Activated naive CD8-positive, alpha-beta T cell (primary cell): ENCODE results near the gene MFRP.

Experiments
- H3K27ac Mint-ChIP-seq: one replicate; pipeline ENCODE4 v1.8.0; 2021; ENCODE audit warnings: mixed read lengths
- H3K27me3 Mint-ChIP-seq: one replicate; pipeline ENCODE4 v1.8.0; 2021; ENCODE audit warnings: mixed read lengths
- H3K36me3 Mint-ChIP-seq: one replicate; pipeline ENCODE4 v1.8.0; 2021; ENCODE audit warnings: mixed read lengths
- H3K4me1 Mint-ChIP-seq: one replicate; pipeline ENCODE4 v1.8.0; 2021; ENCODE audit warnings: low read depth, mixed read lengths
- H3K4me3 Mint-ChIP-seq: one replicate; pipeline ENCODE4 v1.8.0; 2021; ENCODE audit warnings: mild to moderate bottlenecking, mixed read lengths
- H3K9me3 Mint-ChIP-seq: one replicate; pipeline ENCODE4 v1.8.0; 2021; ENCODE audit warnings: low read depth, mixed read lengths

The MFRP gene

DNA sequence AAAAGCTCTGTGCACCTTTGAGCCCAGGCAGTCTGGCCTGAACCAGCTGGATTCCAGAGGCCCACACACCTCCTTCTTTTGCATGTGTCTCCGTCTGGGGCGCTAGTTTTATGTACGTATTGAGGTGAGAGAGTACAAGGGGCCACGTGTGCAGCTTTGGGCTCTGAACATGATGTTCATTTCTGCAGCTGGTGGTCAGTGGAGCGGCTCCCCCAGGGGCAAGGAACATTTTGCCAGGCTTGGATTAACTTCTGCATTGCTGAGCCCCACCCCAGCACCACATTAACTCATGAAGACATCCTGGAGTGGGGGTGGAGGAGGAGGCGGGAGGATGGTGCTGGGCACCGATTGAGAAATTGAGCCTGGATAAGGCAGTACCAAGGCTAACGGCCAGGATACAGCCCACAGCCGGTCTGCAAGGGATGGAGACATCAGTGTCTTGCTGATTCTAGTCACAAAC lies 21.2 kb upstream of the MFRP start:
- H3K27ac Mint-ChIP-seq = no peak overlapping the region
- no peaks in the 10 kb centered on the region for H3K36me3 Mint-ChIP-seq
- H3K9me3 Mint-ChIP-seq = no peaks in the 10 kb centered on the region
- H3K4me1 Mint-ChIP-seq = peaks cover 6% of the 10 kb centered on the region
- peaks cover 26% of the 10 kb centered on the region for H3K27me3 Mint-ChIP-seq
- no peak overlapping the region for H3K4me3 Mint-ChIP-seq

- Mint-ChIP-seq H3K27ac (no peak overlapping the region), H3K4me3 (no peak overlapping the region), H3K36me3 (no peaks in the 10 kb centered on the region), H3K9me3 (no peaks in the 10 kb centered on the region), H3K27me3 (peaks cover 30% of the 10 kb centered on the region), H3K4me1 (peaks cover 5% of the 10 kb centered on the region)
These were observed 20.4 kb upstream of the MFRP start for GRCh38 chr11:119366690-119367620.

- Mint-ChIP-seq H3K4me3 (peak overlapping the region; percentile 87), H3K27ac (no peak overlapping the region), H3K27me3 (peaks cover 30% of the 10 kb centered on the region), H3K9me3 (no peaks in the 10 kb centered on the region), H3K4me1 (peaks cover 5% of the 10 kb centered on the region), H3K36me3 (no peaks in the 10 kb centered on the region)
These were observed 18.6 kb upstream of the MFRP start for GRCh38 chr11:119365071-119365591.

DNA sequence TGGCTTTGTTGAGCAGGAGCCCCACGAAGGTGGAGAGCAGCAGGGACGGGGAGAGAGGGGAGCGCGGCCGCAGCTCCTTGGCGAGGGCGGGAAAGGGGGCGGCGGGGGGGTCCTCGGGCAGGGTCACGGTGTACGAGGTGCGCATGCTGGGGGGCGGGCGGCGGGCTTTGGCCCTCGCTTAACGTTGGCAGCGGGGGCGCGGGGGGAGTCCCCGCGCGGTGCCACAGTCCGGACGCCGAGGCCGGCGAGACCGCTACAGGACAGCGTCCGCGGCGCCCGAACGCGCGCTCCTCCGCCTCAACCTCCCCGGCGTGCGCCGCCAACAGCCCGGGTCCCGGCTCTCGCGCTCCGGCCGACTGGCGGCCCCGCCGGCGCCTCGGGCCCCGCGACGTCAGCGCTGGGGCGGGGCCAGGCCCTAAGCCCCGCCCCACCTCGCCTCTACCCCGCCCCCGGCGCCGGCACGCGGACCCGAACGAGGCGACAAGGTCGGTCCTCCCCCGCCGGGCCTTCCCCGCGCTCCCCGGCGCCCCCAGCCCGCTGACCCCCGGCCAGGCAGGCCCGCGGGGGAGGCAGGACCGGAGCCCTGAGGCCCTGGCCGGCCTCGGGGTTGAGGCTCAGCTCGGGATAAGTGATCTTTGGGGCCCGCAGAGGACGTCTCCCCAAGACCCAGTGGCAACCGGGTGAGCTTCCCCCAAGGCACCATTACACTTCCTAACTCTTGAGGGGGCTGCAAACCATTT lies 17.5 kb upstream of the MFRP start:
- Mint-ChIP-seq H3K4me3 (peak overlapping the region; percentile 87), H3K4me1 (peaks cover 5% of the 10 kb centered on the region), H3K27me3 (peaks cover 30% of the 10 kb centered on the region), H3K27ac (no peak overlapping the region), H3K36me3 (no peaks in the 10 kb centered on the region), H3K9me3 (no peaks in the 10 kb centered on the region)

DNA sequence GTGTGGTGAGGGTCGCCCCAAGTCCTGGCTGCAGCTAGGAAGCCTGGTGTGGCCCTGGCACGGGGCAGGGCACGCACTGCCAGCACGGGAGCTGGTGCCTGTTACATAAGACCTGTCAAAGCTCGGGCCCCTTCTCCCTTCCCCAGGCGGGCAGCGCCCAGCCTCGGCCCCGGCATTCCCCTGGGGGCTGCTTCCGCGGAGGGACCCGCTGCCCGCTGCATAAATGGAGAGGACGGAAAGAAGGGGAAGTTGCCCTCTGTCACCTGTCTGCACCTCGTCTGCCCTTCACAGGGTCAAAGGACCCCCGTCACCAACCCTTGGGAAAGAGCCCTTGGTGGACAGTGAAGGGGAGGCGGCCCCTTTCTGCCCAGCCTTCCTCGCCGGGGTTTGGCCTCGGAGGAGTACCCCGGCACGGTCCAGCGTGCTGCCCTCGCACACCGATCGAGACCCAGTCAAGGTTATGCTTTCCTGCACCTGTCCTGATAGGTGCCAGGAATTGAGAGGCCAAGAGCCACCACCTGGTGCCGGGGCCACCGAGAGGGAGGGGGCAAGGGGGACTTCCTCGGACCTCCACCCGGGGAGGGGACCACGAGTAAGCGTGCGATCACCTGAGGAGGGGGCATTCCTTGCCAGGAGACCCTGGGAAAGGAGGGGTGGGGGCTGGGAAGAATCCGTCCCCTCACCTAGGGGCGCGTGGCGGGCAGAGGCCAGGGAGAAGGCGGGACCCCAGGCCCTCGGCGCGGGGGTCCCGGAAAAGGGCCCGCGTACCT lies 16.8 kb upstream of the MFRP start:
- Mint-ChIP-seq H3K9me3 (no peaks in the 10 kb centered on the region), H3K4me1 (peaks cover 5% of the 10 kb centered on the region), H3K36me3 (no peaks in the 10 kb centered on the region), H3K27ac (no peak overlapping the region), H3K27me3 (peaks cover 28% of the 10 kb centered on the region), H3K4me3 (peak overlapping the region; percentile 56)

- peaks cover 5% of the 10 kb centered on the region for H3K4me1 Mint-ChIP-seq
- H3K36me3 Mint-ChIP-seq = no peaks in the 10 kb centered on the region
- no peak overlapping the region for H3K27ac Mint-ChIP-seq
- peak overlapping the region; percentile 60 for H3K4me3 Mint-ChIP-seq
- H3K27me3 Mint-ChIP-seq = peaks cover 28% of the 10 kb centered on the region
- no peaks in the 10 kb centered on the region for H3K9me3 Mint-ChIP-seq
These were observed 16.2 kb upstream of the MFRP start for GRCh38 chr11:119362741-119363080.

DNA sequence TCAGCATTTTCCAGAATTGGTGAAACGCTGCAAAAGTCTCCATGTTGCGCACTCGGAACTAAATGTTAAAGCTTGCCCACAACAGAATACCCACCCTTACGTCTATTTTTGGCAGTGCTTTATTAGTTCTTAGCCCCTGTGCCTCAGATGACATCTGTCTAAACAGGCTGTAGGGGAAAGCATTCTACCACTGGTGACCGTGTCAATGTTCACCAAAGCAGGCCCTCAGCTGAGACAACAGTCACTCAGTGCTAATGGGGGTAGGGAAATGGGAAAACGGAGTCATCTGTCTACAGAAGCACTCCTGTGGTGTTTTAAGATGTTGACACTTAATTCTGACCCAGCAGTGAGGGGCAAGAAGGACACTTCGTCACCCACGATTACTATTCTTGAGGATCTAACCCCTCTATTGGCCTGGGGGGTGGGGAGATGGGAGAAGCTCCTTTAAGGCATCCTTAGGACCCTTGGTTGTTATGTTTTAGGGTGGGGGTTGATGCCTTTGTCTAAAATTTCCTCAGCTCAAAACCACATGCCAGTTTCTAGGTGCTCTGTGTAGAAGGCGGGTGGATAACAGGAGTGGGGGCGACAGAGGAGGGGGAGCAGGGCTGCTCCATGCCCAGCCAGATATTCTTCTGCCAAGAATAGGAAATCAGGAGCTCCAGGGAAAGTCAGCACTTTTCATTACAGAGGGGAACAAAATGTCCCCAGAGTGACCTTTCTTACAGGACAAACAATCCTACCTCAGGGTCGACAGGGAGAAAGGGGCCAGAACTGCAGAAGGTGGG lies 15.6 kb upstream of the MFRP start:
- Mint-ChIP-seq H3K27me3 (peaks cover 26% of the 10 kb centered on the region), H3K36me3 (no peaks in the 10 kb centered on the region), H3K27ac (no peak overlapping the region), H3K4me1 (peaks cover 5% of the 10 kb centered on the region), H3K9me3 (no peaks in the 10 kb centered on the region), H3K4me3 (peak overlapping the region; percentile 60)

GRCh38 chr11:119361056-119361787 lies 14.7 kb upstream of the MFRP start:
- H3K4me1 Mint-ChIP-seq = peaks cover 7% of the 10 kb centered on the region

GRCh38 chr11:119359365-119360214 lies 13.1 kb upstream of the MFRP start:
- Mint-ChIP-seq H3K27ac (no peak overlapping the region), H3K9me3 (no peaks in the 10 kb centered on the region), H3K36me3 (no peaks in the 10 kb centered on the region), H3K4me3 (no peak overlapping the region), H3K4me1 (peaks cover 8% of the 10 kb centered on the region), H3K27me3 (peaks cover 18% of the 10 kb centered on the region)

More at GRCh38 chr11:119361056-119361787, 14.7 kb upstream of the MFRP start:
- Mint-ChIP-seq H3K27me3 (peaks cover 18% of the 10 kb centered on the region), H3K27ac (no peak overlapping the region), H3K9me3 (no peaks in the 10 kb centered on the region), H3K36me3 (no peaks in the 10 kb centered on the region), H3K4me3 (no peak overlapping the region)

DNA sequence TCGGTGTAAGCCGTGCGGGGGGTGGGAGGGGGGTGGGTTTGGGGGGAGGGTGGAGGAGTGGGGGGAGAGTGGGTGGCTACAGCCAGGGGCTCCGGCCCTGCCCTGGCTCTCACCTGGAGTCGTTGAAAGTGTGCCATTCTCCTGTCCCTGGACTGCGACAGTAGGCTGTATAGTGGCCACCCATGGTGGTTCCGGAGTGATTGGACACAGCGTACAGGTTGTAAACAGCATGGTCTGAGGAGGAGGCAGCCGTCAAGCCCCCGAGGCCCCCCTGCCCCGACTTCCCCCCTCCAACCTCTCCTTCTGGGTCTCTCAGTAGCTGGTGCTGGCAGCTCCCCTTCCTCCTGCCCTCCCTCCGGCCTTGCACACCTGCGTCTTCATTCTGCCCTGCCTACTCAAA lies 10.6 kb upstream of the MFRP start:
- no peaks in the 10 kb centered on the region for H3K9me3 Mint-ChIP-seq
- H3K27me3 Mint-ChIP-seq = peaks cover 20% of the 10 kb centered on the region
- no peaks in the 10 kb centered on the region for H3K36me3 Mint-ChIP-seq
- H3K4me1 Mint-ChIP-seq = peaks cover 5% of the 10 kb centered on the region
- no peak overlapping the region for H3K27ac Mint-ChIP-seq
- H3K4me3 Mint-ChIP-seq = peak overlapping the region; percentile 80

DNA sequence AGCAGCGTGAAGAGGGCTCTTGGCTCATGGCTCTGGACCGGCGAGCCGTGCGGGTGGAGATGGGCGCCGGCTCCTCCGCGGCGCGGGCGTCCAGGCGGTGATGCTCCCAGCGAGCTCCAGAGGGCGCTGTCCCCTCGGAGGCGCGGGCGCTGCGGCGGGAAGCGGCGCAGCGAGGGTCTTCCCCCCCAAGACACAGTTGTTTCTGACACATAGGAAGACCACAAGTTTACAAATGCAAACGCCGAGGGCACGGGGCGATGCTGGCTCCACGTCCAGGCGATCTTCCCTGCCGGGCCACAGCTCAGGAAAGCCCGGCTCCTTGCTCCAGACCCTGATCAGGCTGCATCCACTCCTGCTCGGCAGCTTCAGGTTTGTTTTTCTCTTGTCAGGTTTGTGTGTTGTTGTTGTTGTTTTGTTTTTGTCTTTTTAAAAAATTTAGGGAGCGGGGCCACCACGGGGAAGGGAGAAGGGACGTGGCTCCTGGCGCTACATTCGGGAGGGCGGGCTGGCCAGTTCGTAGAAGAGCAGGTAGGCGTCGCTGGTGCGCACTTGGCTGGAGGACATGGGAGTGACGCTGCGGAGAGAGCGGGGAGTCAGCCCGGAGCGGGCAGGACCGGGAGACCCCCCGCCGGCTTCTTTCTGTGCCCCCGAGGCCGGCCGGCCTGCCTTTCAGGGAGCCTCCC lies 10.0 kb upstream of the MFRP start:
- Mint-ChIP-seq H3K27me3 (peaks cover 25% of the 10 kb centered on the region), H3K4me3 (peak overlapping the region; percentile 95), H3K9me3 (no peaks in the 10 kb centered on the region), H3K4me1 (peaks cover 5% of the 10 kb centered on the region), H3K36me3 (no peaks in the 10 kb centered on the region), H3K27ac (no peak overlapping the region)

- Mint-ChIP-seq H3K27me3 (peaks cover 25% of the 10 kb centered on the region), H3K4me3 (peak overlapping the region; percentile 50), H3K36me3 (no peaks in the 10 kb centered on the region), H3K27ac (no peak overlapping the region), H3K4me1 (peaks cover 5% of the 10 kb centered on the region), H3K9me3 (no peaks in the 10 kb centered on the region)
These were observed 8.8 kb upstream of the MFRP start for GRCh38 chr11:119355091-119355843.
